RWPE1 (cell line): ENCODE results near the gene SLC24A3.
"Not testable (repeated sequence)": the region's sequence is repeated elsewhere in the genome, so short reads cannot be mapped to it uniquely, and the experiment has no call there.

Experiments
- CTCF ChIA-PET: fragments of 350-600 bp; sonication (Branson Sonifier 250); formaldehyde crosslinking; extraction: SDS; loops from one replicate; lab custom pipeline; 2021; lab: Yijun Ruan, JAX
- POLR2A ChIA-PET: fragments of 400-600 bp; formaldehyde crosslinking; extraction: SDS; loops from one replicate; lab custom pipeline; 2020; ENCODE audit warnings: antibody characterized with exemption; ENCODE audit not compliant: low non-redundant PET; lab: Yijun Ruan, JAX
- DNase-seq: peaks from one replicate; pipeline ENCODE4 v3.0.0; 2012; ENCODE audit warnings: low spot score
- H3K27ac ChIP-seq: fragments of 450-650 bp; 2 replicates; pipeline ENCODE4 v1.5.1; 2017
- CTCF ChIP-seq: fragments of 450-650 bp; conservative IDR thresholded peaks from 2 replicates; pipeline ENCODE4 v1.5.1; 2017; ENCODE audit warnings: low read depth, mild to moderate bottlenecking

SLC24A3 gene

GRCh38 chr20:19625426-19625825 is 413.0 kb downstream of the SLC24A3 start:
- no peak for TF ChIP-seq CTCF
- no peak for DNase-seq
- POLR2A ChIA-PET, result no interaction called here
- no peak overlapping the region for H3K27ac ChIP-seq
- CTCF ChIA-PET, result no interaction called here

- ChIA-PET CTCF (no interaction called here), POLR2A (no interaction called here)
- no peak overlapping the region for H3K27ac ChIP-seq
- DNase-seq, result no peak
- TF ChIP-seq CTCF, result no peak
Observed at GRCh38 chr20:19626896-19627295, 414.5 kb downstream of the SLC24A3 start.

- CTCF ChIA-PET, result interaction anchor here (0.6 to 1.1 kb wide), 7 partner anchors 11 to 959 kb away, joined by 3 to 8 read pairs (median 4); no protein-coding TSS in a partner anchor
- H3K27ac ChIP-seq, result no peak overlapping the region
- TF ChIP-seq CTCF, result peak; percentile 71
- DNase-seq, result peak; percentile 67
- POLR2A ChIA-PET, result no interaction called here
Observed at GRCh38 chr20:19628570-19629134, 416.2 kb downstream of the SLC24A3 start.

GRCh38 chr20:19631410-19631809 is 419.0 kb downstream of the SLC24A3 start:
- H3K27ac ChIP-seq, result no peak overlapping the region
- CTCF ChIA-PET, result no interaction called here
- no peak for DNase-seq
- POLR2A ChIA-PET, result no interaction called here
- TF ChIP-seq CTCF, result no peak

GRCh38 chr20:19633985-19634384 is 421.5 kb downstream of the SLC24A3 start:
- DNase-seq, result no peak
- POLR2A ChIA-PET, result no interaction called here
- TF ChIP-seq CTCF, result no peak
- CTCF ChIA-PET, result no interaction called here
- no peak overlapping the region for H3K27ac ChIP-seq

- CTCF ChIA-PET, H3K27ac ChIP-seq, DNase-seq, POLR2A ChIA-PET: not testable (repeated sequence)
Observed at GRCh38 chr20:19639471-19640045, 427.1 kb downstream of the SLC24A3 start.

- ChIA-PET CTCF (interaction anchor here (0.7 kb wide), 1 partner anchor 1027 kb away, joined by 3 read pairs; no protein-coding TSS in a partner anchor), POLR2A (no interaction called here)
- no peak for DNase-seq
- no peak overlapping the region for H3K27ac ChIP-seq
- no peak for TF ChIP-seq CTCF
Observed at GRCh38 chr20:19642860-19643259, 430.4 kb downstream of the SLC24A3 start.
